Kidney tubule cell (primary cell): ENCODE measurements around the gene SPNS3.
A peak's percentile ranks its signal among the peaks of the same experiment; 100 is the strongest.

Source experiments
- DNase-seq: peaks from one replicate; pipeline ENCODE4 v3.0.0-alpha.2; 2018; ENCODE audit warnings: low spot score

The SPNS3 gene

DNA sequence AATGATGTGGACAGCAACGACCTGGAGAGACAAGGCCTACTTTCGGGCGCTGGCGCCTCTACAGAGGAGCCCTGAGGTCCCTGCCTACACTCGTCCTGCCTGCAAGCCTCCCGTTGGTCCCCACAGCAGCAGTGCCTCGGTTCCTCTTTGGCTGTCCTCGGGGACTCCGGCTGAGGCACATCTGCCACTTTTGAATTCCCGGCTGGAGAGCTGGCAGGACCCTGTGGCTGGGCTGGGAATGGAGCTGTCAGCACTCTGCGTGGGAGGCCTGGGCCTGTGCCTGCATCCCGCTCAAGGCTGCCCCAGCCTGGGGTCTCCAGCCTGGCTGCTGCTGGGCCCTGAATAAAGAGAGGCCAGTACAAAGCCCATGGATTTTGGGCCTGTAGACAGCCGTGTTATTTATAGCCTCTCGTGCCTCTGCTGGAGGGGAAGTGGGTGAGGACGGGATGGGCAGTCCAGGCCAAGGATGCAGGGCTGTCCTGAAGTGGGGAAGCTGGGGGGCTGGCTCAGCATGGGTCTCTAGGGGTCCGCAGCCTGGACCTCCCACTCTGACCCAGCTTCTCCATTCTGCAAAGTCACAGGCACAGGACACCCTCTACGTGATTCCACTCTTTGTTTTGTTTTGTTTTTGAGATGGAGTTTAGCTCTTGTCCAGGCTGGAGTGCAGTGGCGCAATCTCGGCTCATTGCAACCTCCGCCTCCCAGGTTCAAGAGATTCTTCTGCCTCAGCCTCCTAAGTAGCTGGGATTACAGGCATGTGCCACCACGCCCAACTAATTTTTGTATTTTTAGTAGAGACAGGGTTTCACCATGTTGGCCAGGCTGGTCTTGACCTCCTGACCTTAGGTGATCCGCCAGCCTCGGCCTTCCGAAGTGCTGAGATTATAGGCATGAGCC lies 54.3 kb downstream of the SPNS3 start:
- no peak for DNase-seq

DNA sequence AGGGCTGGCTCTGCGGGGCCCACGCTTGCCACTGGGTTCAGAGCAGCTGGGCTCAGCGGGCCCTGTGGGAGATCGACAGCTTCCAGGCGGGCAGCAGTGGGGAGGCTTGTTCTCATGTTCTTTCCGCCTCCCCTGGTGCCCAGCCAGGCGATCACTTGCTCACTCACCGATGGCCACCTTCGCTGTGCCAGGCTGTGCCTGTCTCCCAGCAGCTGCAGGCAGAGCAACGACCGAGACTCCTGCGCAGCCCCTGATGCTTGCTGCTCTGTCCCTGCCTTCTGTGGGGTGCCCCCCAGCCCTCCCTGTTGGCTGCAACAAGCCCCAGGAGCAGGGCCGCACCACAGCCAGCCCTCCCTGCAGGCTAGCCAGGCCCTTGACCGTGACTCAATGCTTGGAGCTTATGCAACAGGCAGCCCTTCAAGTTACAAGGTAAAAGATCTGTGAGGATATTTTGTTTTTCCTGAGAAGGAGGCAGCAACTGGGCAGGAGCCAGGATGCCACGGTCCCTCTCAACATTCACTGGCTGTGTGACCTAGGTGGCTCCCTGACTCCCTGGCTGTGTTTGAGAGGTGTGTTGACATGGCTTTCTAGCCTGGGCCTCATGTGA lies 55.4 kb downstream of the SPNS3 start:
- peak; percentile 70 for DNase-seq

DNA sequence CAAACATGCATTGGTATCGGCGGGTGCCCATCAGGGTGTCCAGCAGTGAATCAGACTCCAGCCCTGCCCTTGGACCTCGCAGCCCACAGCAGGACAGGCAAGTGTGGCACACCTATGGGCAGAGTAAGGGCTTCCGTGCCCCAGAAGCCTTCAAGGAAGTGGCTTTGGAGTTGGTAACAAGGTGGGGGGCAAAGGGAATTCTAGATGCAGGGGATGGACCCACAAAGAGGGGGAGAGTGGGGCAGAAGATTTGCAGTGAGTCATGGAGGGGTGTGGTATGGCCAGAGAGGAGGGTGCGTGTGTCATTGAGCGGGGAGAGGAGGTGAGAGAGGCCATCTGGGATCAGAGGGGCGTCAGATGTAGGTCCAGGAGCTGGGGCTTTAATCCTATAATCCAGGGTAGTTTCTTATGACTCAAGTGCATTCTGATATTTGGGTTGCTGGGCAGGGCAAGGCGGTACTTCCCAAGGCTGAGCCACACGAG lies 56.4 kb downstream of the SPNS3 start:
- no peak for DNase-seq

DNA sequence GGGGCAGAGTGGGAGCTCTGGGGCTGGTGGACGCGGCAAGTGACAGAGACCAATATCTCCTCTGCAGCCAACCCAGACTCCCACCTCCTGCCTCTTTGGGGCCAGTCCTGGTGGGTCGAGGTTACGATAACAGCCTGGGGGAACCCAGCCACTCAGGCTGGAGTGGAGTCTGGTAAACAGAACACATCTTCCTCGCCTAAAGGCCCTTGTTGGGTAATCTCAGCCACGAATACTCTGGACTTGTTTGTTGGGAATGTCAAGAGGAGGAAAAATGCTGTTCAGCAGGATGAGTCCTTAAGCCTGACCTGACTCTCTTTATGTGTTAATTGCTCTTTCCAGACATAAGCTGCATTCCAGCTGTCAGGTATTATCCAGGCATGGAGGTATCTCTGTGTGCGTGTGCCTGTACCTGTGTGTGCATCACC lies 56.9 kb downstream of the SPNS3 start:
- no peak for DNase-seq

DNA sequence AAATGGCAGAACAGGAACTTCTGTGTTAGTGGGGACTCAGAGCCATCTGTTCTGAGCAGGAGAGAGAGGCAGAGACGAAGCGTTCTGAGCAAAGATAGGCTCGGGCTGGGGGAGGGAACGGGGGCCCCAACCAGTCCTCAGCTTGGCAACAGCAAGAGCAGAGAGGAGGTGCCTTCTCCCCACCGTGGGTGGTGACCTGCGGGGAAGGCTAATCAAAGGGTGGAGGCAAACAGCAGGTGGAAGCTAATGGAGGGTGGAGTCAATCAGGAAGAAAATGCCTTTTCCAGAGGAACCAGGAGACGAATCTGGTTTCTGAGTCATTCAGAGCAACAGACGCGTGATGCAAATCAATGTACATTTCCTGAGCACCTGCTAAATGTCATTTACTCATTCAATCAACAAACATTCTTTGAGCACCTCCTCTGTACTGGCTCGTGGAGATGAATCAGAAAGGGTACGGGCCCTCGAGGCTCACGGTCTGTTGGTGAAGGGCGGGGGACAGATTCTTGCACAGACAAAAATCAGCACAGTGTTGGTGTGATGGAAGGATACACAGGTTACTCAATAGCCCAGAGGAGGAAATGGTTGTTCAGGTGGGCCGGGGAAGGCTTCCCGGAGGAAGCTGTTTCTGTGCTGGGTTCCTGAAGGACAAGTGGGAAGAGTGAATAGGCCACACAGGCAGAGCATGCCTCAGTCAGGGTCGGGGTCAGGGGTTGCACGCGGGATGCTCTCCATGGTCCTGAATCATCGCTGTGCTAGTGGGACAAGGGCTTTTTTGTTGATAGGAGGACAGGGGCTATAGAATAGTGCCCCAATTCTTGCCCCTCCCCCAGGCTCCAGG lies 59.2 kb downstream of the SPNS3 start:
- DNase-seq = peak; percentile 97

DNA sequence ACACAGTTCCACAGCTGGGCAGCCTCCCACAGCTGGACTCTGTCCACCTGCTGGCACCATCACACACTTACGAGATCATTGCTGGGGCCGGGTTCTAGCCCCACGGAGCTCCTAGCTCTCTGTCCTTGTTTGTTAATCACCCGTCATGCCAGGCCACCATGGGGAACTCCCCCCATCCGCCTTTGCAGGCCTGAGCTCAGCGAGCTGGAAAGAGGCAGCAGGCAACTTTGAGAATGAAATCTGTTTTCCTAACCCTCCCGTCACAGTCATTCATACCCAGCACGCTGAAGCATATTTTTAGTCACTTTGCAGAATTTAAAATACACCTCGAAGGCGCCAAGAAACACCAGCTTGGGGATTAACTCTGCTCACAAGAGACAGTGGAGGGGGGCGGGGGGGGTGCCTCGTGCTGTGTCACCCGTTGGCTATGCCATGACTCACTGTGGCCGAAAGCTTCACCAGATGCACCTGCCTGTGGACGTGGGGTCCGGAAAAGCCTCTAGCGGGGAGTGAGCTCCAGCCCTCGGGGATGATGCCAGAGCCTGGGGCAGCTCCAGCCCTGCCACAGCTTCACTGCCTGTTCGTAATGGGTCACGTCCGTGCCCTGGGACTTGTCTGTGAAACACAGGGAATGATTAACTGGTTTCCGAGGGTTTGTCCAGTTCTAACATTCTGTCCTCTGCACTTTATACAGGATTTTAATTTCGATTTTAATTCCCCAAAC lies 63.5 kb downstream of the SPNS3 start:
- DNase-seq = peak; percentile 99

DNA sequence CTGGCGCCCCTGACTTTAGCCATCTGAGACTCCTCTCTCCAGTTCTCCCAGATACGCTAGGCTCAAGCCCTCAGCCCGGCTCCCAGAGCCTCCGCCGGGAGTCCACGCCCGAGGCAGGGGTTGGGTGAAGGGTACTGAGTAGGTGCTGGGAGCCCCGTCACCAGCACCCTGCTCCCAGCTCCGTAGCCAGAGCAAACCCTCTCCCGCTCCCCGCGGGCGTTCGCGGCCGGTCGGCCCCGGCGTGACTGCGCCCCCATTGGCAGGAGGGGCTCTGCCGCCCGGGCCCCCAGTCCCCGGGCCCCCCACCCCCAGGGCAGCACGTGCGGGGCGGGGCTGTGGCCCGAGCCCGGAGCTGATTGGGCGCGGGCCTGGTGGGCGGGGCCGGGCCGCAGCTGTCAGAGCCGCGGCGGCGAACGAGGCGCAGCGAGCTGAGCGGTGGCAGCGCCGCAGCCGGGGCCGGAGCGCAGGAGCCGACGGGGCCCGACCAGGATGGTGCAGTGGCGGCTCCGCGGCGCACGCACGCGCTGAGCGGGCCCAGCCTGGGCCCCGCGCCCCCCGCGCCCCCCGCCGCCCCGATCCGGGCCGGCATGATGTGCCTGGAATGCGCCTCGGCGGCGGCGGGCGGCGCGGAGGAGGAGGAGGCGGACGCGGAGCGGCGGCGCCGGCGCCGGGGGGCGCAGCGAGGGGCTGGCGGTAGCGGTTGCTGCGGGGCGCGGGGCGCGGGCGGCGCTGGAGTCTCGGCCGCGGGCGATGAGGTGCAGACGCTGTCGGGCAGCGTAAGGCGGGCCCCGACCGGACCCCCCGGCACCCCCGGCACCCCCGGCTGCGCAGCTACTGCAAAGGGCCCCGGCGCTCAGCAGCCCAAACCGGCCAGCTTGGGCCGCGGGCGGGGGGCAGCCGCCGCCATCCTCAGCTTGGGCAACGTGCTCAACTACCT lies 65.0 kb downstream of the SPNS3 start, which contains the start of gene SPNS2:
Gene SPNS2, plus strand, starts transcription at position 421 of the 937 bp plus-strand sequence. Its CDS starts 167 bp downstream, at position 588.
- peak; percentile 87 for DNase-seq

DNA sequence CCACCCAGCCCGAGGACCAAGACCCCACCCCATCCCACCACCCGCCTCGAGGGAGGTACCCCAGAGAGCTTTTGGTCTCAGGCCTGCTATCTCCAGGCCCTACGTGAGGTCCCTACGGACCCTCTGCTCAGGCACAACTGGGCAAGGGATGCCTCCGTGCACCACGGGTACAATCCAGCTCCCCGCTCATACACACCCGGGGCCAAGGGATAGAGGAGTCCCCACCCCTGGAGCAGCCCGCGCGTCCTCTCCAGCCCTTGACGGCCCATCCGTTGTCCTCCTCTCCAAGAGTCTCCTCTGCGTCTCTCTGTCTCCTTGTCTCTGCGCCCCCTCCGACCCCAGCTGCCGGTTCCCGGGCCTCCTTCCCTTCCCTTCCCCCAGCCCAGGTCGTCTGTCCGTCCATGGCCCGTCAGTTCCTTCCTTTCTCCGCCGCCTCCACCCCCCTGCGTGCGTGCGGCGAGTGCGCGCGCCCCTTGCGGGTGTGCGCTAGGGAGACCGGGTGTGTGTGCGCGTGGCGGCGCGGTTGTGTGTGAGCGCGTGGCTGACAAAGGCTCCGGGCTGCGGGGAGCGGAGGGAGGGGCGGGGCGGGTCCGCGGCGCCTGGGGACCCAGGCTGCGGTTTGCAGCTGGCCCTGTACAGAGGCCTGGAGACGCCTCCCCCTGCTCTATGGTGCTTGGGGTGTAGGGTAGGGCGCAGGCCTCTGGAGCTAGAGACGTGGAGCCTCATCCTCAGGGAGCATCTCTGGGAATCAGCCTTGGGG lies 65.9 kb downstream of the SPNS3 start:
- no peak for DNase-seq

DNA sequence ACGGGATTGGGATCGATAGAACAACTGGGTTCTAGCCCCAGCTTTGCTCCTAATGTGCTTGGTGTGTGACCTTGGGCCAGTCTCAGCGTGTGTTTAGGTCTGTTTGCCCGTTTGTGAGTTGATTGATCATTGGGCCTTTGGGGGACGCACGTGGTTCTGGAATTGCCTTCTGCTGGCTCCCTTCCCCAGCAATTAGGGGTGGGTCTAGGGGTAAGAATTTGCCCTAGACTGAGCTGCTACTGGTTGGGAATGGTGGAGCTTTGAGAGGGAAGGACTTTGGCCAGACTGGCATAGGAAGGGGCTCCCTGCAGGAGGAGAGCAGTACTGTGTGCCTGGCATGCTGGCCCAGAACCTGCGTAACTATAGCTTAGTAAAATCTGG lies 66.4 kb downstream of the SPNS3 start:
- no peak for DNase-seq

DNA sequence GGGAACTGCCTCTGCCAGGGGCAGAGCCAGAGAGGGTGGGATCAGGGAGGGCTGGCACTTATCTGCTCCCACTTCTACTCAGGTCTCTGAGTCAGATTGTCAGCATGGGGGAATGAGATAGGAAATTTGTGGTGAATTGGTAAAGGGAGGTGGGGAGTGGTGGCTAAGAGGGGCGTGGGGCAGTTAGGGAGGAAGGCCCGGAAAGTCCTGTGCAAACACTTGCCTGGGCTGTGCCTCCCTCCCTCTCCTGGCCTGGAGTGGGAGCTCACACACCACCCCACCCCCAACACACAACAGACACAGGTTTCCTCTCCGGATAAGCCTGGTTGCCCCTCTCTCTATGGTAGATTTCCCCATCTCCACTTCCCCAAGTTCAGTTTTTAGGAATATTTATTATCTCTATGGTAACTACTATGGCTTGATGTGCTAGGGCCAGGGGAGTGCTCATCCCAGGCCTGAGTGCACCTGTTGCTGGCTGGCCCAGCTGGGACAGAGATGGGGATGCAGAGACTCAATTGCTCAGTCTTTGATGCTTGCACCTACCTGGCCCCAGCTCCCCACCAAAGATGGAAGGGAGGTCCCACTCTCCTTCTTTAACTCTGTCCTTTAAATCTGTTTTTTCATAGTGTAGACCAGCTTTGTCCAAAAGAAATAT lies 67.7 kb downstream of the SPNS3 start:
- peak; percentile 68 for DNase-seq

DNA sequence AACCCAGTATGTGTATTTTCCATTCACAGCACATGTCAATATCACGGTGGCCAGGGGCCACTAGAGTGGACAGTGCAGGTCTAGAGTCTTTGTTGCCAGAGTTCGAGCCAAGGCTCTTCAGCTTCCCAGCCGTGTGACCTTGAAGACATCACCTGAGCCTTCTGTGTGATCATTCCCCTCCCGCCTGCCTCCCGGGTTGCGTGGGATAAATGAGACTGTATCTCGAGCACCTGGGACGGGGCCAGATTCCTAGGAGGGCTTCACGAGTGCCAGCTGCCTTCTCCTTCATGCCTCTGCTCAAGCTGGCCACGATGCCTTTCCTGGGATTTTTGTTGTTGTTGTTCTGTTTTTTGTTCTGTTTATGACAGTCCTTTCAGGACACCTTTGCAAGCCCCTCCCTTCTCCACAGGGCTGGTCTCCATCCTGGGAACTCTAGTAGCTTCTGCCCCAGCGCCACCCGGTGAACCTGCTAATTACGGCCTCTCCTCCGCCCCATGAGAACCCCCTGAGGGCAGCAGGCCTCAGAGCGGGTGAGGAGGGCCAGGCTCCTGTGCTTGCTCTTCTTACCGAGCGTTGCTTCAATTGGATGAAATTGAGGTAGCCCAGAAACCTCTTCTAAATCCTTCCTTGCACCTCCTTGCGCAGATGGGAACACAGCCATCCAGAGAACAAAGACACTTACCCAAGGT lies 68.9 kb downstream of the SPNS3 start:
- no peak for DNase-seq

DNA sequence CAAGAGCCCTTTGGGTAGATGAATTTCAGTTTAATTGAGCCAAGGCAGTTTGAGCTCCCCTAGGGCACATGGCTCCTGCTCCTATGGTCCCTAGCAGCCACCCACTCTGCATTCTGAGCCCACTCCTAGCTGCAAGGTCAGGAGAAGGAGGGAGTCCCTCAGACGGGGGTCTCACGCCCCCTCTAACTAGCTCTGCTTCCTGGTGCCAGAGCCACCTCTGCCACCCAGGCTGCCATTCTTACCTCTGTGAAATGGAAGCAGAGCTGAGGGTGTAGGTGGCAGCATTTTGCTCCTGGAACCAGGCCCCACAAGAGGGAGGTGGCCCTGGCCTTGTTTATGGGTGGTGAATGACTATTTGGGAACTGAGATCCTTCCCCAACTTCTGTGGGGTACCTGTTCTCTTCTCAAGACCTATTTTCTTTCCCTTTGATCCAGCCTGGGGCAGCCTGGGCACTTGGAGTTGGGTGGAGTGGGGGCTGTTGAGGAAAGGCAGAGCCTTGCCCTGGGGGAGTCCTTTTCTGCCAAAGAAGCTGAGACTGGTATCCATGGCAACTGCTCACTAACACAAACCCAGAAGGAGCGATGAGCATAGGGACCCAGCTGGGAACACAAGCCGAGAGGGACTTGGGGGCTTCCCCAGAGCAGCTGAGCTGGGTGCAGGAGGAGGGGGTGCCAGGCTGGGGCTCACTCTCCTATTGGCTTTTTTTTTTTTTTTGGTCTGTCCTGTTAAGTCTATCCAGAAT lies 69.7 kb downstream of the SPNS3 start:
- no peak for DNase-seq

DNA sequence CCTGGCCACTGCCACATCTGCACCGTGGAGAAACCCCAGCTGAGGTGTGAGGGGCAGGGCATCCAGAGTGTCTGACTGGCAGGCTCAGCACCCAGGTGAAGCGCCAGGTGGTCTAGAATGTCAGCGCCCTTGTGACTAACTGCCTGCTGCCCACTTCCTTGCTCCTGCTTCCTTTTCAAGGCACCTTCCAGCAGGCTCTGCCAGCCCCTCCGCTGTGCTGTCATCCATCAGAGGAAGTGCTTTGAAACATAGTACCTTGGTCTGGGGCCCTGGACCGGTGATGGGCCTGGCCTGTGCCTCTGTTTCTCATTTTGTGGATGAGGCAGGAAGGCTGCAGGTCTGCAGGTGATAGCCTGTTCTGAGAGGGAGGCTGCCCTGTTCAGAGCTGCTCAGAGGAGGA lies 70.4 kb downstream of the SPNS3 start:
- peak; percentile 82 for DNase-seq

DNA sequence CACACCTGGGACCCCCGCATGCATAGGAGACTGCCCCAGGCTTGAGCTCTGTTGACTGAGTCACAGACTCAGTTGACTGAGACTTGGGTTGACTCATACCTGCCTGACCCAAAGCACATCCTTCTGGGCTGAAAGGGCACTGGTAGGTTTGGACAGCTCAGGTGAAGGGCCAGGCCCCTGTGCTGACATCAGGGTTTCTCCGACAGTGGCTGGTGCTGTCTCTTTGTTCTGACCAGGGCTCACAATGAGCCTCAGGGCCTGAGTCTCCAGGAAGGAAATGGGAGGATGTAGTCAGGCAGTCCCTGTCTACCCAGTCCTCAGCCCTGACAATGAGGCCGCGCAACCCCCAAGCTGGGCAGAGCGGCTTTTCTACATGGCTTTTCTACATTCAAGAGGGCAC lies 71.4 kb downstream of the SPNS3 start:
- DNase-seq = peak; percentile 87

DNA sequence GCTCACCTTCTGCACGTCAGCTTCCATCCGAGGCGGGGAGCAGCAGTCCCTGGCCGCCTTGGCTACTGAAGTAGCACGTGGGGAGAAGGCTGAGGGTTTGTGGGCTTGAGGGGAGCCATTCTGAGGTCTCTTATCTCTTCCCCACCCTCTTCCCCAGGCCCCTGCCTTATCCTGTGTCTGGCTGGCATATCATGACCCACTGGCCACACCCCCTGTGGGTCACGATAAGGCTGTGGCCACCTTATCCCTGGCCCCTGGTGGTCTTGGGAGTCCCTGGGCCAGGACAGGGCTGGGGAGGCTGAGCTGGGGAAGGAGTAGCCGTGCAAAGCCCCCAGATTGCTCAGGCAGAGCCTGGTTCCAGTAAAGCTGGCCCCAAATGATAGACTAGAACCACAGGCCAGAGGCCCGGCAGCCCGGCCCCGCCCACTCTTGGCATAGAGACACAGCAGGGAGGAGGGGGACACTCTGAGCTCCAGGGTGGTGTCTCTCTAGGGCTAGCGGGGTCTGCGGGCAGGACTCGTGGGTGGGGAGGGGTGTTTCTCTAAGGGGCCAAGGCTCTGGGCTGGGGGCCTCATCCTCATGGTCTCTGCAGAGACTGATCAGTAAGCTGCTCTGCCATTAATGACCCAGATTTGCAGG lies 72.6 kb downstream of the SPNS3 start:
- no peak for DNase-seq

DNA sequence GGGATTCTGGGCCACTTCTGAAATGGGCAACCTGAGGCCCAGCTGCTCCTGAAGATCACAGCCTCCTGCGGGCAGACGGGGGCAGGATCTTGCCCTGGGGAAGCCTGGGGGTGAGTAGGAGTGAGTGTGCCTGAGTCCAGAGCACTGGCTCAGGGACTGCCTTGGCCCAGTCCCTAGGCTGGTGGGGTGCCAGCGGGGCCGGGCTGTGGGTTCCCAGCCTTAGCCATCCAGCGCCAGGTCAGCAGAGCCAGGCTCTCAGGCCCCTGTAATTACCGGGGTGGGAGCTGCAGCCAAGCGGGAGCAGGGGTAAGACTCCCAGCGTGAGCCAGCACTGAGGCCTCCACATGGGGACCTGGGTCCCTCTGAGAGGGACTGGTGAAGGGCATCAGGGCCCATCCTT lies 73.2 kb downstream of the SPNS3 start:
- no peak for DNase-seq

DNA sequence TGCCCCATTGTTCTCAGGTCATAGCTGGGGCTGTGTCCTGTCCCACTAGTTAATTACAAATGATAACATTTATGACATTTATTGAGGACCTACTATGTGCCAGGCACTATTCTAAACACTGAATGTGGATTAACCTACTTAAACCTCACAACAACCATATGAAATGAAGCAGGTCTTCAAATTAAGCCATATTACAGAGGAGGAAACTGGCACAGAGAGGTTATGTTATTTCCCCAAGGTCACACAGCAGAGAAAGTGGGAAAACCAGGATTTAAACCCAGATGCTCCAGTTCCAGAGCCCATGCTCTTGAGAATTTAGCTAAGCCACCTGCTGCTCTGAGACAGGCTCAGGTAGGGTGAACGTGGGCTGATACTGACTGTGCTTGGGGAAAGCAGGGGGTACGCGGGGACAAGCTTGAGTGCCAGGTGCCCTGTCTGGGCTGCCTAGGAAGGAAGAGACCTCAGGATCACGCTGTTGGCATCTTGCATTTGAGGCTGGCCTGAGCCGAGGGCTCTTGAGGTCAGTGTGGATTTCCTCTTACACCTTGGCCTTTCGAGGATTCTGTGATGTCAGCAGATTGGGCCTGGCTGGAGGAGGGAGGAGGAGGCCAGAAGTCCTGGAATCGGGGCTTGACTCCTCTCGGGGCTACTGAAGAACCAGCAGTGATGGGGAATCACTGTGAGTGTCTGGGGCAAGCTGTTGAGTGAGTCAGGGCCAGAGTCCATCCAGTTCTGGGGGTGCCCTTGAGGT lies 73.8 kb downstream of the SPNS3 start:
- DNase-seq = no peak
